ENCODE results near the gene SULT1C4. TPM values are rescaled to one million over a fixed set of nuclear protein-coding genes. Genes with fewer than 3 reads are reported as not detected.

SULT1C4 gene
- 20.1 and 34.3 TPM in 2 replicates for total RNA-seq

GRCh38 chr2:108377815-108378630 lies at the start of gene SULT1C4:
TSS of gene SULT1C4 (plus strand) at chr2:108377954. CDS start at chr2:108378338, 384 bp downstream.

Small RNAs within 50 kb of the gene (small RNA-seq; reads per million reads assigned to genes)
- gene SMIM12P1: not detected

Other genes starting within 250 kb of the SULT1C4 start
- not detected in 2 replicates for gene SULT1C3, start 138.0 kb upstream of the SULT1C4 start, total RNA-seq
- not detected in 2 replicates for gene SULT1C2, start 89.1 kb upstream of the SULT1C4 start, total RNA-seq
- 24.8 and 27.5 TPM in 2 replicates for gene GCC2, start 71.3 kb downstream of the SULT1C4 start, total RNA-seq
- gene LIMS1, start 156.5 kb downstream of the SULT1C4 start, total RNA-seq: 592 and 596 TPM in 2 replicates

All from vein endothelial cell (primary cell).